Measurements from ENCODE around the gene HIPK2. TPM values are rescaled to one million over a fixed set of nuclear protein-coding genes. Genes with fewer than 3 reads are reported as not detected.

HIPK2 gene
- total and polyA plus RNA-seq, 2 donors (not counting 3 experiments of a cell fraction or from before 2014, with no cell fraction given): 9.0 to 43.8 TPM

- dilution Hi-C loops (cut with MboI; ENCODE audit: extremely low pct_ligation_motif_present, low sequenced_read_pairs): no loop called here
- TF ChIP-seq MYC (IDR thresholded peaks at IDR 0.05; ENCODE audit: low read depth, low read length): no peak
- TF ChIP-seq GATA2 (IDR thresholded peaks at IDR 0.05; ENCODE audit: insufficient read depth, insufficient read length, low read depth, low read length): no peak
- TF ChIP-seq JUN (IDR thresholded peaks at IDR 0.05; ENCODE audit: borderline replicate concordance, insufficient read depth, insufficient read length, low read depth): no peak
- TF ChIP-seq CTCF (IDR thresholded peaks at IDR 0.05; ENCODE audit: extremely low read depth in 1 of 2, insufficient read depth in 1 of 2, low read depth in 1 of 2, low read length in 2 of 2): no peak
- TF ChIP-seq EZH2 (IDR thresholded peaks at IDR 0.05; ENCODE audit: borderline replicate concordance, low read depth, low read length, severe bottlenecking): no peak
- TF ChIP-seq POLR2AphosphoS5 (IDR thresholded peaks at IDR 0.05; ENCODE audit: insufficient read depth, low read depth, low read length): no peak
- TF ChIP-seq FOS (IDR thresholded peaks at IDR 0.05; ENCODE audit: borderline replicate concordance, insufficient read depth, low read length): no peak
- TF ChIP-seq POLR2A (IDR thresholded peaks at IDR 0.05; ENCODE audit: low read depth, low read length): no peak
- TF ChIP-seq, protein P1, sequence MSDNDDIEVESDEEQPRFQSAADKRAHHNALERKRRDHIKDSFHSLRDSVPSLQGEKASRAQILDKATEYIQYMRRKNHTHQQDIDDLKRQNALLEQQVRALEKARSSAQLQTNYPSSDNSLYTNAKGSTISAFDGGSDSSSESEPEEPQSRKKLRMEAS (IDR thresholded peaks at IDR 0.05; ENCODE audit: insufficient read depth, insufficient read length): no peak
- Histone ChIP-seq H3K79me2 (ENCODE audit: control insufficient read depth, insufficient read depth, low read length) (no peaks in the 10 kb centered on the region), H2AFZ (ENCODE audit: low read depth, low read length) (no peak overlapping the region), H3K36me3 (ENCODE audit: control insufficient read depth in 2 of 2, extremely low read depth in 1 of 2, insufficient read depth in 2 of 2, low read length in 2 of 2) (no peaks in the 10 kb centered on the region), H3K4me3 (replicated peaks in 1 of 3; ENCODE audit: insufficient read depth in 1 of 3, low read depth in 1 of 3, low read length in 3 of 3) (no peak overlapping the region), H3K27me3 (ENCODE audit: control insufficient read depth in 2 of 2, insufficient read depth in 2 of 2, low read length in 2 of 2) (no peaks in the 10 kb centered on the region), H3K27ac (ENCODE audit: insufficient read depth, low read depth, low read length) (no peak overlapping the region), H4K20me1 (replicated peaks; ENCODE audit: control insufficient read depth, extremely low read depth, insufficient read depth, low read length) (no peaks in the 10 kb centered on the region), H3K9ac (replicated peaks; ENCODE audit: extremely low read depth, insufficient read depth, low read length) (no peak overlapping the region), H3K9me3 (replicated peaks; ENCODE audit: control insufficient read depth, insufficient read depth, low read length) (no peaks in the 10 kb centered on the region), H3K9me1 (replicated peaks; ENCODE audit: control insufficient read depth, extremely low read depth, insufficient read depth, low read length) (no peaks in the 10 kb centered on the region), H3K4me1 (ENCODE audit: control insufficient read depth, extremely low read depth, insufficient read depth, low read length) (peaks cover 2% of the 10 kb centered on the region), H3K4me2 (ENCODE audit: insufficient read depth, low read length) (no peak overlapping the region)
- intact Hi-C loops (cut with micrococcal nuclease): no loop called here
- BruUV-seq (replicated peaks): no TSS peak
- peak; percentile 12 for FAIRE-seq
- ChIA-PET CTCF (no interaction called here), POLR2A (no interaction called here)
- DNase-seq (ENCODE audit: low read depth, low spot score): peak; percentile 45
Measured at GRCh38 chr7:139799586-139799985, 21.8 kb upstream of the HIPK2 start.

Measured in endothelial cell of umbilical vein (primary cell).